Neuron (in vitro differentiated cells): ENCODE measurements around the gene LRP1B.

Source experiments
- H2AFZ ChIP-seq: one replicate; pipeline ENCODE4 v1.6.1; 2013; ENCODE audit warnings: low read depth, mild to moderate bottlenecking, inconsistent platforms, low read length, moderate library complexity
- H3K27me3 ChIP-seq: one replicate; pipeline ENCODE4 v1.6.1; 2013; ENCODE audit warnings: low read length; ENCODE audit not compliant: insufficient read depth
- H3K36me3 ChIP-seq: one replicate; pipeline ENCODE4 v1.6.1; 2013; ENCODE audit warnings: low read length; ENCODE audit not compliant: insufficient read depth
- H3K4me1 ChIP-seq: one replicate; pipeline ENCODE4 v1.6.1; 2013; ENCODE audit warnings: low read length; ENCODE audit not compliant: insufficient read depth
- H3K4me3 ChIP-seq: 2 replicates; pipeline ENCODE4 v1.5.1; 2013; ENCODE audit warnings: mild to moderate bottlenecking, low read length, moderate library complexity
- H3K9me3 ChIP-seq: one replicate; pipeline ENCODE4 v1.6.1; 2013; ENCODE audit warnings: low read length

The LRP1B gene

GRCh38 chr2:140512106-140512505, 1618.7 kb downstream of the LRP1B start:
- peaks cover 8% of the 10 kb centered on the region for H3K4me1 ChIP-seq
- no peak overlapping the region for H3K4me3 ChIP-seq
- no peaks in the 10 kb centered on the region for H3K27me3 ChIP-seq
- H2AFZ ChIP-seq = no peak overlapping the region
- no peaks in the 10 kb centered on the region for H3K36me3 ChIP-seq
- H3K9me3 ChIP-seq = no peaks in the 10 kb centered on the region

DNA sequence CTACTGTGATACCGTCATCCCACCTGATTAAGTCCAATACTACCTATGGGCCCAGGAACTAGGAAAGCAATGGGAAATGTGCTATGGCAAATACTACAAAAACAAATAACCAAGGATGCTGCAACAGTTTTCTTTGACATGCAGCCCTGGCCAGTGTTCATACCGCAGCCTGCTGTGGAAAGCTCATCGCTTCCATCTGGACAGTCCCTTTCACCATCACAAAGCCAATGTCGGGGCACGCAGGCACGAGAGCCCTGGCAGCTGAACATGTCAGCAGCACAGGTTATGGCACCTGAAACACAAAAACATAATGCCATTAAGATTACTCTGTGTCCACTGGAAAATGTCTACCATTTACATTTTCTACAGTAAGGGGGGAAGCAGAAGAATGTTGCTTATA, 1621.1 kb downstream of the LRP1B start:
- no peaks in the 10 kb centered on the region for H3K36me3 ChIP-seq
- no peaks in the 10 kb centered on the region for H3K9me3 ChIP-seq
- H2AFZ ChIP-seq = no peak overlapping the region
- H3K27me3 ChIP-seq = no peaks in the 10 kb centered on the region
- H3K4me1 ChIP-seq = peaks cover 8% of the 10 kb centered on the region
- no peak overlapping the region for H3K4me3 ChIP-seq

- H3K36me3 ChIP-seq = no peaks in the 10 kb centered on the region
- H3K4me1 ChIP-seq = peaks cover 8% of the 10 kb centered on the region
- no peaks in the 10 kb centered on the region for H3K9me3 ChIP-seq
- no peak overlapping the region for H3K4me3 ChIP-seq
- no peak overlapping the region for H2AFZ ChIP-seq
- no peaks in the 10 kb centered on the region for H3K27me3 ChIP-seq
Observed at GRCh38 chr2:140508756-140509155, 1622.1 kb downstream of the LRP1B start.

DNA sequence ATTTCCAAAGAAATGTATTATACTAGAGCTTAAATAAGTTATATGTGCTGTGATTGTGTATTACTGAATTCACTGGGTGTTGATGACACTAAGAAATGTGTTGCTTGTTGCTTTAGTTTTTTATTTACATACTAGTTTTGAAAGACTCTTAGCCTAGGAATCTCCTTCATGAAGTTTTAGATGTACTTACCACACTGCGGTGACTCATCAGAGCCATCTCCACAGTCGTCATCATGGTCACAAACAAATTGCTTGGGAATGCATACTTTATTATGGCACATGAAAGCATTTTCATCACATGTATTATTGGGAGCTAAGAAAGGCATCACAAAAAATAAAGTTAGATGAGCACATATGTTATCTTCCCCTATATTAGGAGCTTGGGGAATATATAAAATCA, 1624.2 kb downstream of the LRP1B start:
- no peak overlapping the region for H3K4me3 ChIP-seq
- H3K9me3 ChIP-seq = no peaks in the 10 kb centered on the region
- H2AFZ ChIP-seq = no peak overlapping the region
- peaks cover 8% of the 10 kb centered on the region for H3K4me1 ChIP-seq
- H3K36me3 ChIP-seq = no peaks in the 10 kb centered on the region
- H3K27me3 ChIP-seq = no peaks in the 10 kb centered on the region

DNA sequence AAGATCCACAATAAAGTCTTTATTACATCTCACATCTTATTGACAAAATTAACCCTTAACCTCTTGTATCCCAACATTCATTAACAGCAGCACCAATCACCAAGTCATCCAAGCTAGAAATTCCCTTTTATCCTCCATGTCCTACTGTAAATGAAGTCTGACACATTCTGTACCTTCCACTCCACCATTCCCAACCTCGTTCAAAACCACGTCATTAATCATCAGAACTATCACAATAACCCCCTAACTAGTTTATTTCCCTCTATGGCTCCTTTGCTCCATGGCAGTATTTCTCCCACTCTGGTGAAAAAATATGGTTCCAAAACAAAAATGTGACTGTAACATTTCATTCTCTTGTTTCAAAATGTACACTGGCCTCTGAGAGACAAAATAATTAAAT, 1626.2 kb downstream of the LRP1B start:
- no peak overlapping the region for H3K4me3 ChIP-seq

GRCh38 chr2:140502951-140503630, 1627.7 kb downstream of the LRP1B start:
- no peaks in the 10 kb centered on the region for H3K27me3 ChIP-seq
- no peaks in the 10 kb centered on the region for H3K4me1 ChIP-seq
- H2AFZ ChIP-seq = no peak overlapping the region
- H3K4me3 ChIP-seq = no peak overlapping the region
- no peaks in the 10 kb centered on the region for H3K9me3 ChIP-seq
- no peaks in the 10 kb centered on the region for H3K36me3 ChIP-seq

More for the DNA sequence above, 1626.2 kb downstream of the LRP1B start:
- H3K4me1 ChIP-seq = peaks cover 8% of the 10 kb centered on the region
- H3K27me3 ChIP-seq = no peaks in the 10 kb centered on the region
- H3K9me3 ChIP-seq = no peaks in the 10 kb centered on the region
- H3K36me3 ChIP-seq = no peaks in the 10 kb centered on the region
- no peak overlapping the region for H2AFZ ChIP-seq

GRCh38 chr2:140498360-140498759, 1632.5 kb downstream of the LRP1B start:
- Histone ChIP-seq H3K9me3 (no peaks in the 10 kb centered on the region), H3K27me3 (no peaks in the 10 kb centered on the region), H3K4me3 (no peak overlapping the region), H3K36me3 (no peaks in the 10 kb centered on the region), H2AFZ (no peak overlapping the region), H3K4me1 (no peaks in the 10 kb centered on the region)

- Histone ChIP-seq H3K4me3 (no peak overlapping the region), H3K4me1 (no peaks in the 10 kb centered on the region), H3K36me3 (no peaks in the 10 kb centered on the region), H2AFZ (no peak overlapping the region), H3K9me3 (no peaks in the 10 kb centered on the region), H3K27me3 (no peaks in the 10 kb centered on the region)
Observed at GRCh38 chr2:140496714-140497113, 1634.1 kb downstream of the LRP1B start.

- Histone ChIP-seq H2AFZ (no peak overlapping the region), H3K4me3 (no peak overlapping the region), H3K27me3 (no peaks in the 10 kb centered on the region), H3K9me3 (no peaks in the 10 kb centered on the region), H3K4me1 (no peaks in the 10 kb centered on the region), H3K36me3 (no peaks in the 10 kb centered on the region)
Observed at GRCh38 chr2:140491876-140492275, 1638.9 kb downstream of the LRP1B start.

DNA sequence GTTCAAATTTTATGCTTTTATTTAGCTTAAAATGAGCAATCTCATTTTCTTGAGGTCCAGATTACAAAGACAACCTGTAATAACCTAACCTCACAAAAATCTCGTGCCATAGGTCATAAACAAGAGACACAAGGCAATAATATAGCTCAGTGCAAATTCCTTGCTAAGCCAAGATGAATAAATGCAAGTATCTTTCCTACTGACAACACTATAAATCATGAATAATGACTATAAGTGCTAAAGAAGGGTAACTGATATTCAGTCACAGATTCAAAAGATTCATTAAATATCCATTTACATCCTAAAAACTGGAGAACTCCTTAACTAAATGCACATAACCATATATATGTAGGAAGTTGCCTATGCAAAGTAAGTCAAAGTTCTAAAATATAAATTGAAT, 1641.6 kb downstream of the LRP1B start:
- no peaks in the 10 kb centered on the region for H3K27me3 ChIP-seq
- H3K9me3 ChIP-seq = no peaks in the 10 kb centered on the region
- no peak overlapping the region for H2AFZ ChIP-seq
- no peaks in the 10 kb centered on the region for H3K36me3 ChIP-seq
- H3K4me3 ChIP-seq = no peak overlapping the region
- peaks cover 2% of the 10 kb centered on the region for H3K4me1 ChIP-seq

- H3K9me3 ChIP-seq = no peaks in the 10 kb centered on the region
- no peaks in the 10 kb centered on the region for H3K27me3 ChIP-seq
Observed at GRCh38 chr2:140481136-140481535, 1649.7 kb downstream of the LRP1B start.

DNA sequence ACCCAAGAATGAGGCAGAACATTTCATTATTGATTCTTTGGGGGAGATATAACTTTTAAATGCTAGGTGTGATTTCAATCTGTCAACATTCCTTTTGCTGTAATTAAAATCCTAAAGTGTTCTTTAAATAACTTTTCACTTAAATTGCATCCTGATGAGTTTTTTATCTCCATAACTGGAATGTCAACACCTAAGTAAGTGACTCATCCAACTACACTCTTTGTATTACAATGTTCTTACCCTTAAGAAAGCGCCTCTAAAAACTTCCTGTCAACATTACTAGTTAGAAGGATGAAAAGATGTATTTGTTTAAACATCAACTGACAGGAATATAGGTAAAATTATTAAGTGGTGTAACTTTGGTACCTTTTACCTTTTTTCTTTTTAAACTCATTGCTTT, 1657.0 kb downstream of the LRP1B start:
- no peak overlapping the region for H2AFZ ChIP-seq
- H3K27me3 ChIP-seq = no peaks in the 10 kb centered on the region
- H3K36me3 ChIP-seq = no peaks in the 10 kb centered on the region
- H3K4me3 ChIP-seq = no peak overlapping the region
- no peaks in the 10 kb centered on the region for H3K9me3 ChIP-seq
- no peaks in the 10 kb centered on the region for H3K4me1 ChIP-seq

More at GRCh38 chr2:140481136-140481535, 1649.7 kb downstream of the LRP1B start:
- no peak overlapping the region for H2AFZ ChIP-seq
- H3K36me3 ChIP-seq = no peaks in the 10 kb centered on the region
- no peak overlapping the region for H3K4me3 ChIP-seq
- peaks cover 2% of the 10 kb centered on the region for H3K4me1 ChIP-seq

DNA sequence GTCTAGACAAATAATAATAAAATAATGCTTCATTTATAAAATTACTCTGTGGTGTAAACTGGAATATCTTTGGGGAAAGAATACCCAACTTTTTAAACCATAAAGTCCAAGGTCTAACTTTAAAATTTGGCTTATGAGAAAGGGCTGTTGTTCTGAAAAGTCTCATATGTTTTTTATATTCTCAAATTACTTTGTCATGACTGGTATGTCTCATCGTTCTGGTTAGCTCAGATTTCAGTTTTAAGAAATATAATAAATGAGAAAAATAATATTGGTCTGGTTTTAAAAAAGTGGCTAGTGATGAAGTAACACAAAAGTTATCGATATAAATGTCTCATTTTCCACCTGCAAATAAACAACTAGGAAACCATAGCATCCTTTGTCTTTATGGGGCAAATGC, 1658.1 kb downstream of the LRP1B start:
- no peak overlapping the region for H3K4me3 ChIP-seq
- H3K4me1 ChIP-seq = no peaks in the 10 kb centered on the region
- no peak overlapping the region for H2AFZ ChIP-seq
- no peaks in the 10 kb centered on the region for H3K9me3 ChIP-seq
- no peaks in the 10 kb centered on the region for H3K27me3 ChIP-seq
- no peaks in the 10 kb centered on the region for H3K36me3 ChIP-seq

DNA sequence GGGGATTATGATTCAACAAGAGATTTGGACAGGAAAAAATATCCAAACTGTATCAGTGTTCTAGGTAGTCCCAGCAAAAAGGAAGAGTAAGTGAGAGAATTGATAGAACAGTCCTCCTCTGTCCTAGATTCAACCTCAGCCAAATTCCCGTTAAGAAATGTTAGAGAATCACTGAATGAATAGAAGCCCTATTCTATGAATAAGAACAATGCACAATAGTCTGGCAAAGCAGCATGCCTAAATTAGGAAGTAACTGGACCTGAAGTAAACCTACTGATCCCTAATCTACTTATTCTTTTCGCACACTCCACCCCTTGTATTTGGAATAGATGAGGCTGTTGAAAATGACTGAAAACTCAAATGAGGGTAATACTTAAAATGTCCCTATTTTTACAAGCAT, 1665.5 kb downstream of the LRP1B start:
- Histone ChIP-seq H3K4me1 (no peaks in the 10 kb centered on the region), H3K4me3 (no peak overlapping the region), H3K9me3 (no peaks in the 10 kb centered on the region), H3K36me3 (no peaks in the 10 kb centered on the region), H3K27me3 (no peaks in the 10 kb centered on the region), H2AFZ (no peak overlapping the region)
